Caco-2 (cell line): ENCODE measurements around the gene COX4I2. TPM values are rescaled to one million over a fixed set of nuclear protein-coding genes. Genes with fewer than 3 reads are reported as not detected.

Experiments used
- BruUV-seq: library from RNA; stranded (reverse); fragments of 400-500 nt; replicated peaks from 2 replicates; lab custom pipeline; 2021; lab: Mats Ljungman, UMichigan
- CTCF ChIA-PET: fragments of 300-600 bp; sonication (Branson Sonifier 250); formaldehyde crosslinking; loops from one replicate; lab custom pipeline; 2022; ENCODE audit warnings: antibody characterized with exemption; lab: Charles Lee
- POLR2A ChIA-PET: fragments of 300-600 bp; sonication (Branson Sonifier 250); formaldehyde crosslinking; loops from one replicate; lab custom pipeline; 2022; ENCODE audit warnings: antibody characterized with exemption; lab: Charles Lee
- DNase-seq, 2 experiments: peaks; one replicate each; pipeline versions ENCODE4 v3.0.0 to v3.0.0-alpha.2; 2020 to 2022
- H3K27me3 ChIP-seq: replicated peaks from 2 replicates; pipeline ENCODE4 v1.6.0; 2011; ENCODE audit warnings: low read length; ENCODE audit not compliant: control insufficient read depth, insufficient read depth
- H3K36me3 ChIP-seq: 2 replicates; pipeline ENCODE4 v1.5.1; 2011; ENCODE audit warnings: low read length; ENCODE audit not compliant: control insufficient read depth, insufficient read depth
- H3K4me1 ChIP-seq: fragments of 250-450 bp; sonication (Bioruptor Pico); 2 replicates; pipeline ENCODE4 v1.5.1; 2020; ENCODE audit warnings: mild to moderate bottlenecking
- H3K4me3 ChIP-seq: 2 replicates; pipeline ENCODE4 v1.5.1; 2011; ENCODE audit warnings: low read depth, mild to moderate bottlenecking, control low read depth, low read length
- H3K9me3 ChIP-seq: fragments of 250-450 bp; sonication (Bioruptor Pico); 2 replicates; pipeline ENCODE4 v1.5.1; 2020; ENCODE audit warnings: mild to moderate bottlenecking, moderate library complexity
- H3K27ac Mint-ChIP-seq: one replicate; pipeline ENCODE4 v1.8.0; 2022; ENCODE audit warnings: mixed read lengths; ENCODE audit not compliant: unreplicated experiment
- H3K27me3 Mint-ChIP-seq: one replicate; pipeline ENCODE4 v1.8.0; 2022; ENCODE audit warnings: mixed read lengths; ENCODE audit not compliant: insufficient read depth, unreplicated experiment
- H3K36me3 Mint-ChIP-seq: one replicate; pipeline ENCODE4 v1.8.0; 2022; ENCODE audit warnings: mild to moderate bottlenecking, mixed read lengths; ENCODE audit not compliant: insufficient read depth, unreplicated experiment
- H3K4me1 Mint-ChIP-seq: one replicate; pipeline ENCODE4 v1.8.0; 2022; ENCODE audit warnings: low read depth, mixed read lengths; ENCODE audit not compliant: unreplicated experiment
- H3K4me3 Mint-ChIP-seq: one replicate; pipeline ENCODE4 v1.8.0; 2022; ENCODE audit warnings: mild to moderate bottlenecking, moderate library complexity, mixed read lengths; ENCODE audit not compliant: unreplicated experiment
- H3K9me3 Mint-ChIP-seq: one replicate; pipeline ENCODE4 v1.8.0; 2022; ENCODE audit warnings: mixed read lengths; ENCODE audit not compliant: unreplicated experiment
- CTCF ChIP-seq, 2 experiments: fragments of 200-600 bp in 1 of 2; IDR thresholded peaks; 1 replicate in 1 of 2; 2 replicates in 1 of 2; pipeline versions ENCODE4 v1.5.1 to v1.8.0; 2011 to 2022; ENCODE audit warnings: antibody characterized with exemption in 1 of 2, control low read depth in 1 of 2, inconsistent platforms in 1 of 2, low read depth in 1 of 2, low read length in 1 of 2, mild to moderate bottlenecking in 1 of 2, moderate library complexity in 1 of 2; ENCODE audit not compliant: insufficient read depth in 1 of 2, severe bottlenecking in 1 of 2, unreplicated experiment in 1 of 2
- intact Hi-C: fragments of 100-400 bp; cut with micrococcal nuclease; formaldehyde crosslinking; loops from one replicate; pipeline ENCODE4 v1.10.0; 2022; ENCODE audit not compliant: unreplicated experiment
- total RNA-seq: library from RNA; stranded (reverse); gene quantifications from 2 replicates; pipeline ENCODE4 v1.2.3, GENCODE V29; 2022

The COX4I2 gene
- total RNA-seq, 1 experiment from 2014 or later = not detected

GRCh38 chr20:31690124-31690666 lies 52.5 kb downstream of the COX4I2 start:
- no peak for TF ChIP-seq CTCF (IDR thresholded peaks at IDR 0.05; ENCODE audit: insufficient read depth in 1 of 2, low read depth in 1 of 2, low read length in 1 of 2, severe bottlenecking in 1 of 2, unreplicated experiment in 1 of 2)
- peak overlapping the region; percentile 45 for H3K4me3 Mint-ChIP-seq
- intact Hi-C loops = no loop called here
- no peaks in the 10 kb centered on the region for H3K27me3 Mint-ChIP-seq
- peaks cover 100% of the 10 kb centered on the region for H3K36me3 Mint-ChIP-seq
- H3K9me3 ChIP-seq = no peaks in the 10 kb centered on the region
- no peak overlapping the region for H3K4me3 ChIP-seq
- H3K9me3 Mint-ChIP-seq = no peaks in the 10 kb centered on the region
- H3K27me3 ChIP-seq = no peaks in the 10 kb centered on the region
- peak overlapping the region; percentile 74 for H3K27ac Mint-ChIP-seq
- POLR2A ChIA-PET = no interaction called here
- peaks cover 19% of the 10 kb centered on the region for H3K36me3 ChIP-seq
- CTCF ChIA-PET = no interaction called here
- H3K4me1 Mint-ChIP-seq = peaks cover 73% of the 10 kb centered on the region
- H3K4me1 ChIP-seq = peaks cover 62% of the 10 kb centered on the region
- no peak for DNase-seq
- no TSS peak for BruUV-seq

- Mint-ChIP-seq H3K27me3 (no peaks in the 10 kb centered on the region), H3K36me3 (peaks cover 100% of the 10 kb centered on the region), H3K9me3 (no peaks in the 10 kb centered on the region), H3K4me1 (peaks cover 72% of the 10 kb centered on the region), H3K4me3 (peak overlapping the region; percentile 5), H3K27ac (peak overlapping the region; percentile 27)
- ChIA-PET CTCF (interaction anchor here (0.9 to 2.7 kb wide), 5 partner anchors 29 to 58 kb away, joined by 4 to 14 read pairs (median 7); no protein-coding TSS in a partner anchor), POLR2A (interaction anchor here (1.0 kb wide), 2 partner anchors 17 to 30 kb away, joined by 3 read pairs; no protein-coding TSS in a partner anchor)
- no peak for TF ChIP-seq CTCF (IDR thresholded peaks at IDR 0.05; ENCODE audit: insufficient read depth in 1 of 2, low read depth in 1 of 2, low read length in 1 of 2, severe bottlenecking in 1 of 2, unreplicated experiment in 1 of 2)
- DNase-seq = no peak
- intact Hi-C loops = no loop called here
- no peaks in the 10 kb centered on the region for H3K27me3 ChIP-seq
- peaks cover 16% of the 10 kb centered on the region for H3K36me3 ChIP-seq
- peaks cover 62% of the 10 kb centered on the region for H3K4me1 ChIP-seq
- H3K4me3 ChIP-seq = no peak overlapping the region
- no peaks in the 10 kb centered on the region for H3K9me3 ChIP-seq
- BruUV-seq = no TSS peak
Observed at GRCh38 chr20:31691646-31692275, 54.0 kb downstream of the COX4I2 start.

GRCh38 chr20:31693402-31693801 lies 55.7 kb downstream of the COX4I2 start:
- Histone ChIP-seq H3K4me1 (peaks cover 69% of the 10 kb centered on the region), H3K4me3 (no peak overlapping the region), H3K9me3 (no peaks in the 10 kb centered on the region), H3K27me3 (no peaks in the 10 kb centered on the region), H3K36me3 (peaks cover 15% of the 10 kb centered on the region)
- H3K27me3 Mint-ChIP-seq = no peaks in the 10 kb centered on the region
- H3K36me3 Mint-ChIP-seq = peaks cover 100% of the 10 kb centered on the region
- no peak for TF ChIP-seq CTCF (IDR thresholded peaks at IDR 0.05; ENCODE audit: insufficient read depth in 1 of 2, low read depth in 1 of 2, low read length in 1 of 2, severe bottlenecking in 1 of 2, unreplicated experiment in 1 of 2)
- H3K27ac Mint-ChIP-seq = peak overlapping the region; percentile 27
- H3K4me3 Mint-ChIP-seq = no peak overlapping the region
- peaks cover 66% of the 10 kb centered on the region for H3K4me1 Mint-ChIP-seq
- intact Hi-C loops = no loop called here
- ChIA-PET POLR2A (interaction anchor here (0.6 to 1.5 kb wide), 3 partner anchors 19 to 27 kb away, joined by 4 to 5 read pairs (median 4); no protein-coding TSS in a partner anchor), CTCF (interaction anchor here (1.2 to 6.8 kb wide), 6 partner anchors 11 to 59 kb away, joined by 5 to 67 read pairs (median 10); partner anchors contain the start of gene BCL2L1)
- no peaks in the 10 kb centered on the region for H3K9me3 Mint-ChIP-seq
- DNase-seq = no peak
- no TSS peak for BruUV-seq
